ENCODE results near the gene EPB41L5.

EPB41L5 gene

GRCh38 chr2:120203251-120204021 lies 190.6 kb downstream of the EPB41L5 start:
- no peak for DNase-seq (ENCODE audit: low read depth, low spot score)
- H3K9me3 ChIP-seq (ENCODE audit: low read depth, low read length), result no peaks in the 10 kb centered on the region
- H3K27ac ChIP-seq, result no peak overlapping the region
- H3K36me3 ChIP-seq (ENCODE audit: insufficient read depth, low read length), result no peaks in the 10 kb centered on the region
- no peak overlapping the region for H3K9ac ChIP-seq (ENCODE audit: insufficient read length)
- TF ChIP-seq EZH2 (IDR thresholded peaks at IDR 0.05), result no peak
- no peak for TF ChIP-seq FOXP2 (optimal IDR thresholded peaks at IDR 0.05; ENCODE audit: control extremely low read depth, extremely low read length, insufficient read depth)
- no peak overlapping the region for H3K4me3 ChIP-seq

GRCh38 chr2:120204022-120204405 lies 191.1 kb downstream of the EPB41L5 start:
- no peak overlapping the region for H3K27ac ChIP-seq
- no peak overlapping the region for H3K9ac ChIP-seq (ENCODE audit: insufficient read length)
- H3K36me3 ChIP-seq (ENCODE audit: insufficient read depth, low read length), result no peaks in the 10 kb centered on the region
- no peaks in the 10 kb centered on the region for H3K9me3 ChIP-seq (ENCODE audit: low read depth, low read length)
- no peak overlapping the region for H3K4me3 ChIP-seq
- DNase-seq (ENCODE audit: low read depth, low spot score), result no peak
- TF ChIP-seq POLR2AphosphoS5 (IDR thresholded peaks at IDR 0.05; ENCODE audit: borderline replicate concordance, low read depth, low read length) (no peak), EZH2 (IDR thresholded peaks at IDR 0.05) (no peak), FOXP2 (optimal IDR thresholded peaks at IDR 0.05; ENCODE audit: control extremely low read depth, extremely low read length, insufficient read depth) (no peak)

- Histone ChIP-seq H3K9ac (ENCODE audit: insufficient read length) (no peak overlapping the region), H3K36me3 (ENCODE audit: insufficient read depth, low read length) (no peaks in the 10 kb centered on the region), H3K9me3 (ENCODE audit: low read depth, low read length) (no peaks in the 10 kb centered on the region), H3K4me3 (no peak overlapping the region), H3K27ac (no peak overlapping the region)
- DNase-seq (ENCODE audit: low read depth, low spot score), result no peak
- TF ChIP-seq EZH2 (IDR thresholded peaks at IDR 0.05), result no peak
- TF ChIP-seq FOXP2 (optimal IDR thresholded peaks at IDR 0.05; ENCODE audit: control extremely low read depth, extremely low read length, insufficient read depth), result no peak
- TF ChIP-seq POLR2AphosphoS5 (IDR thresholded peaks at IDR 0.05; ENCODE audit: borderline replicate concordance, low read depth, low read length), result no peak
These were observed 191.5 kb downstream of the EPB41L5 start for GRCh38 chr2:120204417-120204816.

GRCh38 chr2:120204945-120205670 lies 192.2 kb downstream of the EPB41L5 start:
- Histone ChIP-seq H3K9ac (ENCODE audit: insufficient read length) (no peak overlapping the region), H3K9me3 (ENCODE audit: low read depth, low read length) (no peaks in the 10 kb centered on the region), H3K27ac (no peak overlapping the region), H3K4me3 (no peak overlapping the region), H3K36me3 (ENCODE audit: insufficient read depth, low read length) (no peaks in the 10 kb centered on the region)
- DNase-seq (ENCODE audit: low read depth, low spot score), result no peak
- TF ChIP-seq POLR2AphosphoS5 (IDR thresholded peaks at IDR 0.05; ENCODE audit: borderline replicate concordance, low read depth, low read length) (no peak), EZH2 (IDR thresholded peaks at IDR 0.05) (no peak), FOXP2 (optimal IDR thresholded peaks at IDR 0.05; ENCODE audit: control extremely low read depth, extremely low read length, insufficient read depth) (no peak)

GRCh38 chr2:120206022-120206581 lies 193.2 kb downstream of the EPB41L5 start:
- H3K36me3 ChIP-seq (ENCODE audit: insufficient read depth, low read length), result no peaks in the 10 kb centered on the region
- DNase-seq (ENCODE audit: low read depth, low spot score), result no peak
- TF ChIP-seq POLR2AphosphoS5 (IDR thresholded peaks at IDR 0.05; ENCODE audit: borderline replicate concordance, low read depth, low read length) (no peak), FOXP2 (optimal IDR thresholded peaks at IDR 0.05; ENCODE audit: control extremely low read depth, extremely low read length, insufficient read depth) (no peak), EZH2 (IDR thresholded peaks at IDR 0.05) (no peak)
- H3K9ac ChIP-seq (ENCODE audit: insufficient read length), result no peak overlapping the region
- no peaks in the 10 kb centered on the region for H3K9me3 ChIP-seq (ENCODE audit: low read depth, low read length)
- H3K4me3 ChIP-seq, result no peak overlapping the region
- no peak overlapping the region for H3K27ac ChIP-seq

- no peak for DNase-seq (ENCODE audit: low read depth, low spot score)
- H3K9ac ChIP-seq (ENCODE audit: insufficient read length), result no peak overlapping the region
- H3K36me3 ChIP-seq (ENCODE audit: insufficient read depth, low read length), result no peaks in the 10 kb centered on the region
- TF ChIP-seq POLR2AphosphoS5 (IDR thresholded peaks at IDR 0.05; ENCODE audit: borderline replicate concordance, low read depth, low read length) (no peak), FOXP2 (optimal IDR thresholded peaks at IDR 0.05; ENCODE audit: control extremely low read depth, extremely low read length, insufficient read depth) (no peak)
- H3K4me3 ChIP-seq, result no peak overlapping the region
- H3K27ac ChIP-seq, result no peak overlapping the region
- no peaks in the 10 kb centered on the region for H3K9me3 ChIP-seq (ENCODE audit: low read depth, low read length)
These were observed 195.8 kb downstream of the EPB41L5 start for GRCh38 chr2:120208381-120209353.

- Histone ChIP-seq H3K9ac (ENCODE audit: insufficient read length) (no peak overlapping the region), H3K9me3 (ENCODE audit: low read depth, low read length) (no peaks in the 10 kb centered on the region), H3K4me3 (no peak overlapping the region), H3K36me3 (ENCODE audit: insufficient read depth, low read length) (no peaks in the 10 kb centered on the region), H3K27ac (no peak overlapping the region)
- DNase-seq (ENCODE audit: low read depth, low spot score), result no peak
- TF ChIP-seq POLR2AphosphoS5 (IDR thresholded peaks at IDR 0.05; ENCODE audit: borderline replicate concordance, low read depth, low read length), result no peak
- no peak for TF ChIP-seq FOXP2 (optimal IDR thresholded peaks at IDR 0.05; ENCODE audit: control extremely low read depth, extremely low read length, insufficient read depth)
- no peak for TF ChIP-seq EZH2 (IDR thresholded peaks at IDR 0.05)
These were observed 196.8 kb downstream of the EPB41L5 start for GRCh38 chr2:120209427-120210269.

Measured in SK-N-MC (cell line).